Fibroblast of skin of right biceps (primary cell): ENCODE results near the gene CARD14.
"Not testable (repeated sequence)": the region's sequence is repeated elsewhere in the genome, so short reads cannot be mapped to it uniquely, and the experiment has no call there.

Source experiments
- DNase-seq: peaks from one replicate; pipeline ENCODE4 v3.0.0-alpha.2; 2013

Gene CARD14

GRCh38 chr17:80187090-80187489, 17.3 kb downstream of the CARD14 start:
- peak; percentile 5 for DNase-seq

- DNase-seq: no peak
These were observed 17.7 kb downstream of the CARD14 start for GRCh38 chr17:80187515-80187941.

- DNase-seq: no peak
These were observed 19.8 kb downstream of the CARD14 start for GRCh38 chr17:80189611-80190010.

GRCh38 chr17:80190716-80191115, 20.9 kb downstream of the CARD14 start:
- no peak for DNase-seq

- DNase-seq: no peak
These were observed 21.4 kb downstream of the CARD14 start for GRCh38 chr17:80191192-80191591.

- no peak for DNase-seq
These were observed 22.2 kb downstream of the CARD14 start for GRCh38 chr17:80191865-80192661.

- DNase-seq: no peak
These were observed 25.3 kb downstream of the CARD14 start for GRCh38 chr17:80195141-80195540.

- peak; percentile 17 for DNase-seq
These were observed 26.1 kb downstream of the CARD14 start for GRCh38 chr17:80195671-80196529.

- DNase-seq: no peak
These were observed 26.8 kb downstream of the CARD14 start for GRCh38 chr17:80196652-80197051.

- DNase-seq: no peak
These were observed 28.4 kb downstream of the CARD14 start for GRCh38 chr17:80198144-80198661.

GRCh38 chr17:80199295-80199694, 29.5 kb downstream of the CARD14 start:
- DNase-seq: not testable (repeated sequence)

GRCh38 chr17:80201446-80201845, 31.6 kb downstream of the CARD14 start:
- no peak for DNase-seq

- no peak for DNase-seq
These were observed 32.4 kb downstream of the CARD14 start for GRCh38 chr17:80202197-80202596.

- DNase-seq: no peak
These were observed 33.7 kb downstream of the CARD14 start for GRCh38 chr17:80203471-80203963.

- DNase-seq: no peak
These were observed 35.0 kb downstream of the CARD14 start for GRCh38 chr17:80204626-80205468.

- no peak for DNase-seq
These were observed 36.0 kb downstream of the CARD14 start for GRCh38 chr17:80205811-80206210.

- DNase-seq: no peak
These were observed 38.2 kb downstream of the CARD14 start for GRCh38 chr17:80208050-80208449.

- DNase-seq: no peak
These were observed 39.9 kb downstream of the CARD14 start for GRCh38 chr17:80209765-80210164.

GRCh38 chr17:80210348-80211108, 40.7 kb downstream of the CARD14 start:
- no peak for DNase-seq

- DNase-seq: no peak
These were observed 42.3 kb downstream of the CARD14 start for GRCh38 chr17:80212109-80212508.

GRCh38 chr17:80212511-80212910, 42.7 kb downstream of the CARD14 start:
- DNase-seq: no peak
